ENCODE measurements around the gene CELF5. TPM values are rescaled to one million over a fixed set of nuclear protein-coding genes. Genes with fewer than 3 reads are reported as not detected.

The CELF5 gene
- total RNA-seq, 1 experiment from 2014 or later = 7.7 TPM

DNA sequence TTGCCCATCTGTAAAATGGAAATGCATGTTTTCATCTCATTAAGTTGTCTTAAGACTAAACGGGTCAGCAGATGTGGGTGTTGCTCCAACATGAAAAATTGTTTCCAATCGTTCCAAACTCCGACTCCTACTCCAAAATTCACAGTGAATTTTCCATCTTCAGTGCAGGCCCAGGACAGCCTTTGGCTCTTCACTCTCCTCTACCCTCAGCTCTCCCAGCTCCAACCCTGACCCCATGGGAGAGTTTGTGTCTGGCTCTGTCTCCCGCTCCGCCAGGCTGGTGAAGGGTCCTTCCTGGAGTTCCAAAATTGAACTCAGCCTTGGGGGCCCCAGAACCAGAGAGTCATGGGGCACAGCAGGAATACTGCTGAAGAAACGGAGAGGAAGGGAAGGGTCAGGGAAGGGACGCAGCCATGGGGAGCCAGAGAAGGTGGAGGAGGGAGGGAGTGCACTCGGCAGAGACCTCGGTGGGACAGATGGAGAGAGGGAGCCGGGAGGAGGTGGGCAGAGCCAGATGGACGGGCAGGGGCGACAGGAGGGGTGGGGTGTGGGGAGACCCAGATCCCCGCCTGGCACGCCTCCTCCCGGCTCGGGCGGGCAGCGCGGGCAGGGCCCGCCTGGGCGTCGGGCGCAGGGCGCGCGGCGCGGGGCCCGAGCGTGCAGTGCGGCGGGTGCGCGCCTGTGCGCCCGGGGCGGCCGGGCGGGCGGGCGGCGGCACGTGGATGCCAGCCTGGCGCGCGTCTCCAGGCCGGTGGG, 45.6 kb downstream of the CELF5 start:
- Mint-ChIP-seq H3K36me3 (no peaks in the 10 kb centered on the region), H3K9me3 (peaks cover 15% of the 10 kb centered on the region), H3K27me3 (ENCODE audit: low read depth) (peaks cover 65% of the 10 kb centered on the region), H3K4me1 (peaks cover 5% of the 10 kb centered on the region), H3K4me3 (peak overlapping the region; percentile 7; the same call in 1 of the 2 replicates), H3K27ac (no peak overlapping the region)
- DNase-seq (ENCODE audit: low spot score) (no peak), ATAC-seq (peak; percentile 10)
- no peak for TF ChIP-seq ZNF263 (CRISPR knock-in tag; IDR thresholded peaks at IDR 0.05; ENCODE audit: low read depth)
- no peak for TF ChIP-seq USF2 (CRISPR knock-in tag; IDR thresholded peaks at IDR 0.05)
- TF ChIP-seq FOXJ3 (CRISPR knock-in tag; IDR thresholded peaks at IDR 0.05; ENCODE audit: borderline replicate concordance) = no peak
- TF ChIP-seq ZNF425 (CRISPR knock-in tag; conservative IDR thresholded peaks at IDR 0.05) = no peak
- TF ChIP-seq KAT7 (CRISPR knock-in tag; IDR thresholded peaks at IDR 0.05; ENCODE audit: borderline replicate concordance) = no peak
- ChIA-PET CTCF (interaction anchor here (1.1 to 1.3 kb wide), 3 partner anchors 20 to 319 kb away, joined by 3 to 5 read pairs (median 3); partner anchors contain the start of gene CELF5), POLR2A (no interaction called here)

GRCh38 chr19:3270902-3271301, 46.4 kb downstream of the CELF5 start:
- no peak for ATAC-seq

More at GRCh38 chr19:3270902-3271301, 46.4 kb downstream of the CELF5 start:
- TF ChIP-seq ZNF138 (CRISPR knock-in tag; conservative IDR thresholded peaks at IDR 0.05) (no peak), TP53 (CRISPR knock-in tag; IDR thresholded peaks at IDR 0.05) (no peak), ZNF396 (CRISPR knock-in tag; IDR thresholded peaks at IDR 0.05; ENCODE audit: borderline replicate concordance) (no peak), IRF2 (CRISPR knock-in tag; IDR thresholded peaks at IDR 0.05; ENCODE audit: borderline replicate concordance, low read depth) (no peak), ZSCAN18 (CRISPR knock-in tag; IDR thresholded peaks at IDR 0.05) (no peak), ELF4 (CRISPR knock-in tag; IDR thresholded peaks at IDR 0.05; ENCODE audit: low read depth) (no peak), ZNF425 (CRISPR knock-in tag; conservative IDR thresholded peaks at IDR 0.05) (no peak), ZNF263 (CRISPR knock-in tag; IDR thresholded peaks at IDR 0.05; ENCODE audit: low read depth) (no peak), ZNF121 (CRISPR knock-in tag; IDR thresholded peaks at IDR 0.05) (no peak), MXD4 (CRISPR knock-in tag; IDR thresholded peaks at IDR 0.05; ENCODE audit: borderline replicate concordance) (no peak), SMAD3 (CRISPR knock-in tag; IDR thresholded peaks at IDR 0.05; ENCODE audit: borderline replicate concordance) (no peak), ZNF416 (CRISPR knock-in tag; IDR thresholded peaks at IDR 0.05) (no peak), JUN (CRISPR knock-in tag; IDR thresholded peaks at IDR 0.05) (no peak), TEAD1 (CRISPR knock-in tag; IDR thresholded peaks at IDR 0.05) (no peak), ZNF219 (CRISPR knock-in tag; IDR thresholded peaks at IDR 0.05; ENCODE audit: borderline replicate concordance) (no peak)
- TF ChIP-seq, protein P1, sequence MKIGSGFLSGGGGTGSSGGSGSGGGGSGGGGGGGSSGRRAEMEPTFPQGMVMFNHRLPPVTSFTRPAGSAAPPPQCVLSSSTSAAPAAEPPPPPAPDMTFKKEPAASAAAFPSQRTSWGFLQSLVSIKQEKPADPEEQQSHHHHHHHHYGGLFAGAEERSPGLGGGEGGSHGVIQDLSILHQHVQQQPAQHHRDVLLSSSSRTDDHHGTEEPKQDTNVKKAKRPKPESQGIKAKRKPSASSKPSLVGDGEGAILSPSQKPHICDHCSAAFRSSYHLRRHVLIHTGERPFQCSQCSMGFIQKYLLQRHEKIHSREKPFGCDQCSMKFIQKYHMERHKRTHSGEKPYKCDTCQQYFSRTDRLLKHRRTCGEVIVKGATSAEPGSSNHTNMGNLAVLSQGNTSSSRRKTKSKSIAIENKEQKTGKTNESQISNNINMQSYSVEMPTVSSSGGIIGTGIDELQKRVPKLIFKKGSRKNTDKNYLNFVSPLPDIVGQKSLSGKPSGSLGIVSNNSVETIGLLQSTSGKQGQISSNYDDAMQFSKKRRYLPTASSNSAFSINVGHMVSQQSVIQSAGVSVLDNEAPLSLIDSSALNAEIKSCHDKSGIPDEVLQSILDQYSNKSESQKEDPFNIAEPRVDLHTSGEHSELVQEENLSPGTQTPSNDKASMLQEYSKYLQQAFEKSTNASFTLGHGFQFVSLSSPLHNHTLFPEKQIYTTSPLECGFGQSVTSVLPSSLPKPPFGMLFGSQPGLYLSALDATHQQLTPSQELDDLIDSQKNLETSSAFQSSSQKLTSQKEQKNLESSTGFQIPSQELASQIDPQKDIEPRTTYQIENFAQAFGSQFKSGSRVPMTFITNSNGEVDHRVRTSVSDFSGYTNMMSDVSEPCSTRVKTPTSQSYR (CRISPR knock-in tag; IDR thresholded peaks at IDR 0.05) = no peak
- POLR2A ChIA-PET = no interaction called here
- peaks cover 63% of the 10 kb centered on the region for H3K27me3 Mint-ChIP-seq (ENCODE audit: low read depth)
- peaks cover 7% of the 10 kb centered on the region for H3K4me1 Mint-ChIP-seq
- CTCF ChIA-PET = interaction anchor here (0.6 to 1.5 kb wide), 9 partner anchors 18 to 1552 kb away, joined by 3 to 5 read pairs (median 3); partner anchors contain the start of gene CELF5
- DNase-seq (ENCODE audit: low spot score) = peak; percentile 66
- H3K36me3 Mint-ChIP-seq = no peaks in the 10 kb centered on the region
- peaks cover 10% of the 10 kb centered on the region for H3K9me3 Mint-ChIP-seq
- no peak overlapping the region for H3K27ac Mint-ChIP-seq
- H3K4me3 Mint-ChIP-seq = no peak overlapping the region
